ENCODE measurements around the gene SKOR1. TPM values are rescaled to one million over a fixed set of nuclear protein-coding genes. Genes with fewer than 3 reads are reported as not detected.

Gene SKOR1
- total RNA-seq, 1 donor from 2014 or later = under 0.01 TPM

- Histone ChIP-seq H3K27me3 (ENCODE audit: control insufficient read depth, insufficient read depth, low read length) (no peaks in the 10 kb centered on the region), H3K36me3 (ENCODE audit: control insufficient read depth, insufficient read depth, low read length) (no peaks in the 10 kb centered on the region), H3K4me3 (ENCODE audit: low read depth, low read length) (no peak overlapping the region)
- DNase-seq (ENCODE audit: low read depth) = no peak
- TF ChIP-seq CTCF (IDR thresholded peaks at IDR 0.05; ENCODE audit: insufficient read depth, low read length, severe bottlenecking) = no peak
- peak; percentile 86 for FAIRE-seq
Observed at GRCh38 chr15:67805666-67806516, 19.4 kb upstream of the SKOR1 start.

GRCh38 chr15:67806536-67806935, 18.8 kb upstream of the SKOR1 start:
- Histone ChIP-seq H3K27me3 (ENCODE audit: control insufficient read depth, insufficient read depth, low read length) (no peaks in the 10 kb centered on the region), H3K4me3 (ENCODE audit: low read depth, low read length) (no peak overlapping the region), H3K36me3 (ENCODE audit: control insufficient read depth, insufficient read depth, low read length) (no peaks in the 10 kb centered on the region)
- TF ChIP-seq CTCF (IDR thresholded peaks at IDR 0.05; ENCODE audit: insufficient read depth, low read length, severe bottlenecking) = no peak
- no peak for DNase-seq (ENCODE audit: low read depth)
- FAIRE-seq = no peak

- no peak for TF ChIP-seq CTCF (IDR thresholded peaks at IDR 0.05; ENCODE audit: insufficient read depth, low read length, severe bottlenecking)
- Histone ChIP-seq H3K4me3 (ENCODE audit: low read depth, low read length) (no peak overlapping the region), H3K27me3 (ENCODE audit: control insufficient read depth, insufficient read depth, low read length) (no peaks in the 10 kb centered on the region), H3K36me3 (ENCODE audit: control insufficient read depth, insufficient read depth, low read length) (no peaks in the 10 kb centered on the region)
- no peak for DNase-seq (ENCODE audit: low read depth)
- no peak for FAIRE-seq
Observed at GRCh38 chr15:67807141-67807540, 18.2 kb upstream of the SKOR1 start.

- H3K36me3 ChIP-seq (ENCODE audit: control insufficient read depth, insufficient read depth, low read length) = no peaks in the 10 kb centered on the region
- no peak for TF ChIP-seq CTCF (IDR thresholded peaks at IDR 0.05; ENCODE audit: insufficient read depth, low read length, severe bottlenecking)
- H3K4me3 ChIP-seq (ENCODE audit: low read depth, low read length) = no peak overlapping the region
- no peak for FAIRE-seq
- H3K27me3 ChIP-seq (ENCODE audit: control insufficient read depth, insufficient read depth, low read length) = no peaks in the 10 kb centered on the region
- no peak for DNase-seq (ENCODE audit: low read depth)
Observed at GRCh38 chr15:67807836-67808235, 17.5 kb upstream of the SKOR1 start.

- no peaks in the 10 kb centered on the region for H3K36me3 ChIP-seq (ENCODE audit: control insufficient read depth, insufficient read depth, low read length)
- H3K27me3 ChIP-seq (ENCODE audit: control insufficient read depth, insufficient read depth, low read length) = no peaks in the 10 kb centered on the region
- DNase-seq (ENCODE audit: low read depth) = no peak
- H3K4me3 ChIP-seq (ENCODE audit: low read depth, low read length) = no peak overlapping the region
- no peak for FAIRE-seq
- TF ChIP-seq CTCF (IDR thresholded peaks at IDR 0.05; ENCODE audit: insufficient read depth, low read length, severe bottlenecking) = no peak
Observed at GRCh38 chr15:67808821-67809220, 16.5 kb upstream of the SKOR1 start.

GRCh38 chr15:67809441-67809840, 15.9 kb upstream of the SKOR1 start:
- no peak overlapping the region for H3K4me3 ChIP-seq (ENCODE audit: low read depth, low read length)
- no peak for DNase-seq (ENCODE audit: low read depth)
- TF ChIP-seq CTCF (IDR thresholded peaks at IDR 0.05; ENCODE audit: insufficient read depth, low read length, severe bottlenecking) = no peak
- no peak for FAIRE-seq
- H3K27me3 ChIP-seq (ENCODE audit: control insufficient read depth, insufficient read depth, low read length) = no peaks in the 10 kb centered on the region
- H3K36me3 ChIP-seq (ENCODE audit: control insufficient read depth, insufficient read depth, low read length) = no peaks in the 10 kb centered on the region
